KG1 (cell line): ENCODE results near the gene TSN.
"Not testable (repeated sequence)": the region's sequence is repeated elsewhere in the genome, so short reads cannot be mapped to it uniquely, and the experiment has no call there.

Source experiments
- DNase-seq: peaks from one replicate; lab custom pipeline; 2025; lab: John Stamatoyannopoulos, UW

The TSN gene

DNA sequence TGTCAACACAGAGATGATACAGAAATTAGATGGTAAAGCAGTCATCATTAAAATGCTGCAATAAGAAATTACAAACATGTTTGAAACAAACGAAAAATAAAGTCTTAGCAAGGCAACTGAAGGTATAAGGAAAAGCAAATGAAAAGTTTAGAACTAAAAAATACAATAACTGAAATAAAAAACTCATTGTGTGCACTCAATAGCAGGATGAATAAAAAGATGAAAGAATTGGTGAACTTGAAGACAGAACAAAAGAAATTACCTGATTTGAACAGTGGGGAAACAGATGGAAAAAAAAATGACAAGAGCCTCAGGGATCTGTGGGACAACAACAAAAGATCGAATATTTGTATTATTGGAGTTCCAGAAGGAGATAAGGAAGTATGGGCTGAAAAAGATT is 46.5 kb downstream of the TSN start:
- no peak for DNase-seq

DNA sequence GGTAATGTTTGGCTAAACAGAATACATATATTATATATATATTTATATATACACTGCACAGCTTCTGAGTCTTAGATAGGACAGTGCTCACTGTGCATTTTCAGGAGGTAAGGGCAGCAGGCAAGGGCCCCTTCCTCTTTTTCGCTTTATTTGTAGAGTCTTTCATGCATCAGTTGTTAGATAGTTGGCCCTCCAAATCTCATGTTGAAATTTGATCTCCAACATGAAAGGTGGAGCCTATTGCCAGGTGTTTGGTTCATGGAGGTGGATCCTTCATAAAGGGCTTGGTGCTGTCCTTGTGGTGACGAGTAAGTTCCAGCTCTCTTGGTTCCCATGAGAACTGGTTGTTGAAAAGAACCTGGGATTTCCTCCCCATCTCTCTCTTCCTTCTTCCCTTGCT is 48.1 kb downstream of the TSN start:
- DNase-seq = no peak

DNA sequence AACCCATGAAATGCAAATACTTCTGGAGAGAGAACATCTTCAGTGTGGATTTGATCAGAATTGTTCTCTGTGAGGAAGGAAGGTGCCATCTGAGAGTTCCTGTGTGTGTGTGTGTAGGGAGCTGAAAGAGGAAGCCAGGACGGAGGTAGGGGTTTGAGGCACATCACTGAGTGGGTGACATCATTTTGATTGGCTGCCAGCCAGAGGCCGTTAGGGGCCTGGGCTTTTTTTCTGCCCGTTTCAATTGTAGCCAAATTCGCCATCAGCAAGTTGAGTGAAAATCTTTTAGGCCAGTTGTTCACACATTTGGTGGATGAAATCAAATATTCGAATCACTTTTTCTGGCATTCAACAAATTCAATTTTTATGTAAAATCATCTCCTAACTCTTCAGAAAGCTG is 48.9 kb downstream of the TSN start:
- peak; percentile 76 for DNase-seq

DNA sequence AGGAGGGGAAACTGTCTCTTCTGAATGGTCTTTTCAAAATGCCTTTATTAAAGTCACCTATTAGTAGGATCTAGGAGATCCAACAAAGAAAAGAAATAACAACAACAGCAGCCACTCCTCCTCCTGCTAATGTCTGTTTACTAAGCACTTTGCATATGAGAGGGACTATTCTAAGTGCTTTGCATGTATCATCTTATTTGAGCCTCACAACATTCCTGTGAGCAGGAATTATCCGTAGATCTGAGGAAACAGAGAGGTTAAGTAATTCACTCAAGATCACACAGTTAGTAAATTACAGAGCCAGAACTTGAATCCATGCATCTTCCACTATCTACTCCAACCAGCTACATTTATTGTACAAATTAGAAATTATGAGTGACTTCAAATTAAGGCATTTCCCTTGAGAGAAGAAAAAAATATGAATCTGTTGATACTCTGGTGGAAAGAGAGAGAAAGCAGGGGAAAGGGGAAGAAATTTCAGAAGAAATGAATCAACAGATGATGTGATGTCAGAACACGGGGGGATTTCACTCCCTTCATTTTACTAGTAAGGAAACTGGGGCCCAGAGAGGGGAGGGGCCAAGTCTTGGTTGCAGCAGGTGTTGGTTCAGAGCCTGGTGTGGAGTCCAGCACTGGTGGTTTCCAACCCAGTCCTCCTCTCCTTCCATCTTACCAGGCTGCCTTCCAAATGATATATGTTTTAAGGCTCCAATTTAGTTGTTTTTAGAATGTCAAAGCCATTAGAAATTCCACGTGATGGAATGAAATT is 49.7 kb downstream of the TSN start:
- no peak for DNase-seq

DNA sequence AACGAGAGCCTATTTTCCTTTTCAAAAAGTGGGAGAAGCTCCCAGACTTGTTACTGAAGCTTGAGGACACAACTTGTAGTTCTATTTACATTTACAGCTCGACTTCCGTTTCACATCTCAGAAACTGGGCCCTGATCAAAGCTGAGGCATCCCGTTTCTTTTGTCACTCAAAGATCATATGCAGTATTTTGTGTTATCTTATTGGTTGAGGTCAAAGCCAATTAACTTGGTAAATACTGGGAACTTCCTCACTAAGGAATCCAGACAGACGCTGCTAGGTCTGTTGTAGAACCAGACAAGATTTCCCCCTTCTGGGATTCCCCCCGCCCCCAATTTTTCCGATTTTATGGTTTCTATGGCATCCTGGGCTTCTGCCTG is 50.3 kb downstream of the TSN start:
- DNase-seq = no peak

DNA sequence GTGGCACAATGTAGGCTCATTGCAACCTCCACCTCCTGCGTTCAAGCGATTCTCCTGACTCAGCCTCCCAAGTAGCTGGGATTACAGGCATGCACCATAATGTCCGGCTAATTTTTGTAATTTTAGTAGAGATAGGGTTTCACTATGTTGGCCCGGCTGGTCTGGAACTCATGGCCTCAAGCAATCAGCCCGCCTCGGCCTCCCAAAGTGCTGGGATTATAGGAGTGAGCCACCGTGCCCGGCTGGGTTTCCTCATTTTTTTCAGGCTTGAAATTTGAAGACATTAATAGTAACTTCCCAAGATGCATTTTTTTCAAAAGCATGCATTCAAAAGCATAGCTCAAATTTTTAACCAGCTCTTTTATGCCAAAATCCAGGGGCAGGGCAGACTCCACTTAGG is 52.3 kb downstream of the TSN start:
- not testable (repeated sequence) for DNase-seq

DNA sequence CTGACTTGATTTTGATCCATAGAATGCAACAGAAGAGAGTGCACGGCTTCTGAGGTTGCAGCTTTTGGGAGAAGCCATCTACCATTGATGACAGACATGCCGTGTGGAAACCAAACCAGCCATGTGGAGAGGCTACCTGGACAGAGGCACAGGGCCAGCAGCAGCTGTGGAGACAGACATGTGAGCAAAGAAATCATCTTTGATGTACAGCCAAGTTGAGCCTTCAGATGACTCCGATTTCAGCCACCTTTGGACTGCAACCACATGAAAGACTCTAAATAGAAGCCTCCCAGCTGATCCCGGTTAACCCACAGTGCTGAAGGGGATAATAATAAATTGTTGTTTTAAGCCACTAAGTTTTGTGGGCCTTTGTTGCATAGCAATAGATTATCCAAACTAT is 54.2 kb downstream of the TSN start:
- no peak for DNase-seq

DNA sequence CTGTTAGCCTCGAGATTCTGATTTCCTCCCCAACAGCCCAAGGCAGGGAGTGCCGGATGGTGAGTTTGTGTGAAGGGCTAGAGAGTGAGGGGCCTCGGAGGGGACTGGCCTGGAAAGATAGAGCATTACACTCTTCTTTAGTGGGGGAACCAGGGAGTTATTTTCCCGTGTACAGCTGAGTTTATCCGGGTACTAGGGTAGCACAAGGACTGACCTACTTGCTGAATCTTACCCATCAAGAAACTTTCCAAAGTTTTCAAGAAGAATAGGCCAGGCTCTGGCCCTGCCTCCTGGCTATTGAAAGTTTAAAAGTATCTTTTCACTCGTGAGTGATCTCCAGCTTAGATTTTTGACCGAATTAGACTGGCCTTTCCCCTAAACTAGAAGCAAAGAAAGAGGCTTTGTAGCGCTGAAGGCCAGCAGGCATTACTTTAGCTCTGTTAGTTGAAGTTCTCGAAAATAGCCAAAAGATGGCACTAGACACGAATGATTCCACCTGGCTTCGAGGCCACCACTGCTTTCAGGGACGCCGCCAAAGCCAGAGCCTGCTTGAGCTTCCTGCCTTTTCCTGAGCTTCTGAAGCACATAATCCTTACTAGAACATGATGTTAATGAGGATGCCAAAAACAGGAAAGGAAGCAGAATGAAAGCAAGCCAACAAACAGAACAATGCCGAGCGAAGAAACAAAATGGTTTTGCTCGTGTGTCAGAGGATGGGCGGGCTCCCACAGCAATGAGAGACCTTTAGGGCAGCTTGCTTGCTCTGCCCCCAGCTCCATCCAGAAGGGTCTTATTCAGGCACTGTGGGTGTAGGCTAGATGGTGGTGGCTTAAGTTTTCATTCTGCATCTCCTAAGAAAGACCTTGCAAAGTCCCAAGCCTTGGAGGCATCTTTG is 55.8 kb downstream of the TSN start:
- peak; percentile 60 for DNase-seq

DNA sequence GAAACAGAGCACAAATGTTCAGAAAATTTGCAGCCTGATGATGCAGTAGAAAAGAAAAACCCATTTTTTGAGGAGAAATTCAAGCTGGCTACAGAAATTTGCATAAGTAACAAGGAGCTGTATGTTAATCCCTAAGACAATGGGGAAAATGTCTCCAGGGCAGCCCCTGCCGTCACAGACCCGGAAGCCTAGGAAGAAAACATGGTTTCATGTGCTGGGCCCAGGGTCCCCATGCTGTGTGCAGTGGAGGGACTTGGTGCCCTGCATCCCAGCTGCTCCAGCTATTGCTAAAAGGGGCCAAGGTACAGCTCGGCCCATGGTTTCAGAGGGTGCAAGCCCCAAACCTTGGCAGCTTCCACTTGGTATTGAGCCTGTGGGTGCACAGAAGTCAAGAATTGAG is 57.6 kb downstream of the TSN start:
- DNase-seq = not testable (repeated sequence)

DNA sequence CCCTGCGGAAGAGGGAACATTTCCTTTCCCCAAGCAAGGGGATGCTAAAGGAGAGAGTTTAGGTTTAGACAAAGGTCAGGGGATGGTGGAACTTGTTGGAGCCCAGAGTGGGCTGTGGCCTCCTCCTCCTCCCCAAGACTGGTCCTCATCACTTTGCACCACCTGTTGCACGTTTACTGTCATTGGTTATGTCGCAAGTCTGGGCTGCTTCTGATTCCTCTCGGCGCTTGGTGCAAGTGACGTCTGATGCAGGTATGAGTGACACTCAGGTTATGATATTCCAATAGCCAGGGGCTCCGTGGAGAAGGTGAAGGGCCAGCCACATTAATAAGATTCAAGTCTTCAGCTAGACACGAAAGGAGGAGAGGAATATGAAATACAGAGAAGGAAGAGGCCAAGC is 59.8 kb downstream of the TSN start:
- no peak for DNase-seq

DNA sequence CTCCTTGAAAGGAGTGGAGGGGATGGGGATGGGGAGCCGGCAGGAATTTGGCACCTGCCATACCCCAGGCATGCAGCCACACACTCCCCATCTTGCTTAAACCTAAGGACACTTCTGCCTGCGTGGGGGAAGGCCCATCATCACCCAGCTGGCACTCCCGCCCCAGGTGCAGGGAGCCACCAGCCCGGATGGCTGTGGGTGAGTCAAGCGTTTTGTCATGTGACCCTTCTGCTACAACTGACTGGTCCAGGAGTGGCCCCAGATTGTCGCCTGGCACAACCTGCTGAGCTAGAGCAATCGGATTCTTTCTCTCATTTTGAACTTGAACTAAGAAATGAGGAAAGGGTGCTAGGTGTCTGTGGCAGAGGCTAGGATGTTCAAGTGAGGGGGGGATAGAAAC is 61.3 kb downstream of the TSN start:
- DNase-seq = no peak

DNA sequence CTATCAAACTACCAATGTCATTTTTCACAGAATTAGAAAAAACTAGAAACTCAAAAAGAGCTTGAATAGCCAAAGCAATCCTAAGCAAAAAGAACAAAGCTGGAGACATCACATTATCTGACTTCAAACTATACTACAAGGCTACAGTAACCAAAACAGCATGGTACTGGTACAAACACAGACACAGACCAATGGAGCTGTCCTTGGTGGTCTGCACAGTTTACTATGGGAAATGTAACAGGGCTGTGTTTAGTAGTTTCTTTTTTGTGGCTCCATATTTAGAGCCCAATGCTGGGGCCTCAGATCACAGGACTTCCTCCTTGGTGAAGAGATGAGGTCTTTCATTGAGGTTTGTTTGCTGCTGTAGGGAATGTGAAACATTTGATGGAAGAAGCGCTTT is 61.9 kb downstream of the TSN start:
- DNase-seq = not testable (repeated sequence)
